CD4-positive, alpha-beta memory T cell (primary cell): ENCODE measurements around the gene R3HDM4. TPM values are rescaled to one million over a fixed set of nuclear protein-coding genes. Genes with fewer than 3 reads are reported as not detected.

Experiments
- CTCF ChIA-PET: fragments of 350-600 bp; sonication (Branson Sonifier 250); formaldehyde crosslinking; loops from one replicate; lab custom pipeline; 2021; ENCODE audit warnings: inconsistent platforms; ENCODE audit not compliant: partially characterized antibody; lab: Charles Lee
- POLR2A ChIA-PET: fragments of 350-600 bp; sonication (Branson Sonifier 250); formaldehyde crosslinking; loops from one replicate; lab custom pipeline; 2021; ENCODE audit not compliant: partially characterized antibody; lab: Charles Lee
- DNase-seq, 5 donors: peaks; one replicate each; pipeline versions ENCODE4 v3.0.0 to v3.0.0-alpha.2; 2020 to 2022; ENCODE audit warnings: mixed read lengths in 1 of 5
- H3K27ac ChIP-seq: one replicate; pipeline ENCODE4 v1.7.0; 2013; ENCODE audit warnings: low read depth, low read length
- H3K27me3 ChIP-seq: 2 replicates; pipeline ENCODE4 v1.7.0; 2013; ENCODE audit warnings: mild to moderate bottlenecking, low read length, moderate library complexity; ENCODE audit not compliant: insufficient read depth
- H3K36me3 ChIP-seq: 2 replicates; pipeline ENCODE4 v1.7.0; 2013; ENCODE audit warnings: mild to moderate bottlenecking, low read length, moderate library complexity; ENCODE audit not compliant: insufficient read depth
- H3K4me1 ChIP-seq: 2 replicates; pipeline ENCODE4 v1.7.0; 2013; ENCODE audit warnings: mild to moderate bottlenecking, low read length, moderate library complexity; ENCODE audit not compliant: insufficient read depth
- H3K4me3 ChIP-seq, 2 donors: one replicate each; pipeline ENCODE4 v1.7.0; 2013; ENCODE audit warnings: low read length in 2 of 2, mild to moderate bottlenecking in 1 of 2
- H3K9me3 ChIP-seq, 2 donors: one replicate each; pipeline ENCODE4 v1.7.0; 2013; ENCODE audit warnings: low read length in 2 of 2, control low read depth in 1 of 2; ENCODE audit not compliant: control insufficient read depth in 1 of 2
- H3K27ac Mint-ChIP-seq, 7 donors: one replicate each; pipeline ENCODE4 v1.8.0; 2020 to 2021; ENCODE audit warnings: mixed read lengths in 7 of 7, mild to moderate bottlenecking in 6 of 7, inconsistent platforms in 3 of 7, moderate library complexity in 3 of 7
- H3K27me3 Mint-ChIP-seq, 2 donors: one replicate each; pipeline ENCODE4 v1.8.0; 2020 to 2021; ENCODE audit warnings: mixed read lengths in 2 of 2
- H3K36me3 Mint-ChIP-seq, 2 donors: one replicate each; pipeline ENCODE4 v1.8.0; 2020 to 2021; ENCODE audit warnings: mixed read lengths in 2 of 2, inconsistent platforms in 1 of 2, mild to moderate bottlenecking in 1 of 2
- H3K4me1 Mint-ChIP-seq, 4 donors: one replicate each; pipeline ENCODE4 v1.8.0; 2020 to 2021; ENCODE audit warnings: mixed read lengths in 4 of 4, mild to moderate bottlenecking in 1 of 4
- H3K4me3 Mint-ChIP-seq, 8 donors: one replicate each; pipeline ENCODE4 v1.8.0; 2020 to 2021; ENCODE audit warnings: mixed read lengths in 8 of 8, mild to moderate bottlenecking in 7 of 8, moderate library complexity in 6 of 8, inconsistent platforms in 3 of 8
- H3K9me3 Mint-ChIP-seq, 8 donors: one replicate each; pipeline ENCODE4 v1.8.0; 2020 to 2021; ENCODE audit warnings: mixed read lengths in 8 of 8, mild to moderate bottlenecking in 5 of 8, inconsistent platforms in 3 of 8, moderate library complexity in 1 of 8
- intact Hi-C: fragments of 100-400 bp; cut with micrococcal nuclease; formaldehyde crosslinking; loops from one replicate; pipeline ENCODE4 v1.15.1; 2023
- polyA plus RNA-seq, 2 donors: library from polyadenylated mRNA; unstranded; fragments of 300-500 nt; fragmentation: Illumina TruSeq; gene quantifications; one replicate each; pipeline ENCODE4 v1.2.3, GENCODE V29; 2021
- total RNA-seq, 2 experiments: library from RNA; stranded (reverse); gene quantifications; one replicate each; pipeline ENCODE4 v1.2.3, GENCODE V29; 2021

R3HDM4 gene
- total and polyA plus RNA-seq, 4 experiments from 2014 or later = 153 to 230 (median 181) TPM

DNA sequence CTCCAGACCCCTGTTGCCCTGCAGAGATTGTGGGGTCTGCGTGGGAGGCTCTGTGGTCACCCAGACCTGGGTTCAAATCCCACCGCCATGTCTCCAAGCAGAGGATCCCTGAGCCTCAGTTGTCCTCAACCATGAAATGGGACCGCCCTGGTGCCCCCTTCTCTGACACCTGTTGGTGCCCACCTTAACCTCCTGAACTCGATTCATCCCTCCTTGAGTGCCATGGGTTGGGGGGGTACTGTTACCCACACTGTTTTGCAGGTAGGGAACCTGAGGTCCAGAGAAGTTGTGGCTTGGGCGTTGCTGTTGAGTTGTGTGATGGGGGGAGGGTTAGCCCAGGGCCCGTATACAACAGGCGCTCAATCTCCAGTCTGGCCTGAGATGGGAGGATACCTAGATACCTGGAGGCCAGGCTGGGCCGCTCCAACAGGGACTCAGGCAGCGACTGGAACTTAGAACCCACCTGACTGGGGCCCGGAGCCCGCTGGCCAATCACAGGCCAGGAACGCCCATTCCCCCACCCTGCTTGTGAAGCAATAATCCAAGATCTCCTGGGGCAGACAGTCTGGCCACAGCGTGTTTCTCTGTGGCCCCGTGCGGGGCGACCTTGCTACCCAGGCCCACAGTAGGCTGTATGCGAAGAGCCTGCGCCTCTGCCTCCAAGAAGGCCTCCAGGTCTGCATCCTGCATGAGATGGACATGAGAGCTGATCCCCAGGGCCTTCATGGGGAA, 15.6 kb upstream of the R3HDM4 start:
- DNase-seq = no peak
- Histone ChIP-seq H3K27ac (no peak overlapping the region), H3K4me3 (no peak overlapping the region), H3K27me3 (no peaks in the 10 kb centered on the region), H3K9me3 (no peaks in the 10 kb centered on the region), H3K36me3 (no peaks in the 10 kb centered on the region), H3K4me1 (peaks cover 34% of the 10 kb centered on the region)
- Mint-ChIP-seq H3K36me3 (peaks cover 0 to 1% of the 10 kb centered on the region in 2 donors), H3K9me3 (no peaks in the 10 kb centered on the region), H3K27me3 (no peaks in the 10 kb centered on the region), H3K4me3 (peak overlapping the region in 4 of 8 donors; percentile 10 to 61 (median 26)), H3K27ac (peak overlapping the region in 1 of 7 donors; percentile 11), H3K4me1 (peaks cover 2 to 15% (median 8%) of the 10 kb centered on the region in 4 donors)
- ChIA-PET CTCF (interaction anchor here (0.6 kb wide), 1 partner anchor 72 kb away, joined by 3 read pairs; no protein-coding TSS in a partner anchor), POLR2A (no interaction called here)
- intact Hi-C loops = loop anchor here (10.0 kb wide), 1 partner anchor 166 kb away; the partner anchor contains the start of gene POLR2E

DNA sequence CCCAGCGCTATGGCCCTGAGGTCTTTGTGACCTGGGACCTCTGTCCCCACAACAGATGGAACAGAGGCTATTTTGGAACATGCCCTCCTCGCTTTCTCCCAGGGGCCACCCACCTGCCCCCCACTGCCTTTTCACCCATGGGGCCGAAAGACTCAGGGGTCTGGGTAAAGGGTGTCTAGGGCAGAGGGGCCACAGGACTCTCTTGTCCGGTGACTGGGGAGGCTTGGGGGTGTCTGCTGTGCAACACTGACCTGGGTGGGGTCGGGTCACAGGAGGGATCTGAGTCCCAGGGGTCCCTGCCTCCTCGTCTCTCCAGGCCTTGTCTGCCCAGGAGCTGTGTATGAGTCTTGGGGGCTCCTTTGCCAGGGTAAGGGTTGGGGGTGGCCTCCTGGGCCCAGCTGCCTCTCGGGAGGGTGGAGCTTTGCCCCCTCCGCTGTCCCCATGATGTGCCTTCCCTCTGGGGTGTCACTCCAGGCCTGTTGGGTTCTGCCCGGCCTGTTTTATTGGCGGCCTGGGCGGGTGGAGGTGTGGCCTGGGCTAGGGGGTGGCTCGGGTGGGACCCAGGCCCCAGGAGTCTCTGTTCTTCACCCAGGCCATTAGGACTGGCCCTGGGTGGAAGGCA, 14.9 kb upstream of the R3HDM4 start:
- Mint-ChIP-seq H3K27me3 (no peaks in the 10 kb centered on the region), H3K4me3 (peak overlapping the region in 5 of 8 donors; percentile 10 to 61 (median 17)), H3K36me3 (peaks cover 0 to 1% of the 10 kb centered on the region in 2 donors), H3K4me1 (peaks cover 2 to 18% (median 7%) of the 10 kb centered on the region in 4 donors), H3K9me3 (no peaks in the 10 kb centered on the region), H3K27ac (peak overlapping the region in 2 of 7 donors; percentile 11 to 56)
- Histone ChIP-seq H3K9me3 (no peaks in the 10 kb centered on the region), H3K27me3 (no peaks in the 10 kb centered on the region), H3K4me3 (no peak overlapping the region), H3K27ac (no peak overlapping the region), H3K36me3 (no peaks in the 10 kb centered on the region), H3K4me1 (peaks cover 26% of the 10 kb centered on the region)
- POLR2A ChIA-PET = interaction anchor here (1.7 kb wide), 1 partner anchor 56 kb away, joined by 4 read pairs; the partner anchor contains the start of gene WDR18
- intact Hi-C loops = loop anchor here (10.0 kb wide), 1 partner anchor 167 kb away; the partner anchor contains the start of gene POLR2E
- CTCF ChIA-PET = interaction anchor here (1.0 kb wide), 1 partner anchor 64 kb away, joined by 4 read pairs; no protein-coding TSS in a partner anchor
- no peak for DNase-seq

DNA sequence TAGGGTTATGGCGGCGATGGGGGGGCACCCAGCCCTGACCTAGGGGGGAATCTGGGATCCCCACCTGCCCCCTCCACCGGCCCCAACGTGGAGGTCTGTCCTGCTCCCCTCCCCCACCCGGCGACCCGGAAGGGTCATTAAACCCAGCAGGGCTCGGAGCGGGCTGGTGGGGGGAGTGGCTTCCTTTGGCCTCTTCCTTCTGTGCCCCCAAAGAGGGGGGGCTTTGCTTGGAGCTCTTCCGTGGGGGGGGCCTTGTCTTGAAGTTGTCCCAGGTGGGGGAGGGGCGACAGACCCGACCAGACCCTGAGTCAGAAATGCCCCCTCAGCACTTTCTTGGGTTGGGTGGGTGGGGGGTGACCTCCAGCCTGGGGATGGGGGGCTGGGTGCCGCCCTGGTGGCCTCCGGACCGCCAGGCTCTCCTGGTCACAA, 14.3 kb upstream of the R3HDM4 start:
- H3K4me1 ChIP-seq = peaks cover 21% of the 10 kb centered on the region
- no peaks in the 10 kb centered on the region for H3K36me3 Mint-ChIP-seq
- POLR2A ChIA-PET = interaction anchor here (1.0 to 1.7 kb wide), 2 partner anchors 16 to 57 kb away, joined by 3 to 4 read pairs; partner anchors contain the start of gene WDR18
- no peak overlapping the region for H3K27ac ChIP-seq
- H3K27me3 ChIP-seq = no peaks in the 10 kb centered on the region
- H3K36me3 ChIP-seq = no peaks in the 10 kb centered on the region
- H3K27ac Mint-ChIP-seq = peak overlapping the region in 1 of 7 donors; percentile 56
- intact Hi-C loops = loop anchor here (10.0 kb wide), 1 partner anchor 167 kb away; the partner anchor contains the start of gene POLR2E
- H3K4me3 Mint-ChIP-seq = peak overlapping the region in 5 of 8 donors; percentile 12 to 61 (median 31)
- peaks cover 0 to 14% (median 5%) of the 10 kb centered on the region in 4 donors for H3K4me1 Mint-ChIP-seq
- H3K27me3 Mint-ChIP-seq = no peaks in the 10 kb centered on the region
- no peaks in the 10 kb centered on the region for H3K9me3 ChIP-seq
- CTCF ChIA-PET = interaction anchor here (0.9 to 1.0 kb wide), 2 partner anchors 49 to 64 kb away, joined by 4 read pairs; no protein-coding TSS in a partner anchor
- no peaks in the 10 kb centered on the region for H3K9me3 Mint-ChIP-seq
- peak overlapping the region in 1 of 2 donors; percentile 60 for H3K4me3 ChIP-seq
- no peak for DNase-seq

DNA sequence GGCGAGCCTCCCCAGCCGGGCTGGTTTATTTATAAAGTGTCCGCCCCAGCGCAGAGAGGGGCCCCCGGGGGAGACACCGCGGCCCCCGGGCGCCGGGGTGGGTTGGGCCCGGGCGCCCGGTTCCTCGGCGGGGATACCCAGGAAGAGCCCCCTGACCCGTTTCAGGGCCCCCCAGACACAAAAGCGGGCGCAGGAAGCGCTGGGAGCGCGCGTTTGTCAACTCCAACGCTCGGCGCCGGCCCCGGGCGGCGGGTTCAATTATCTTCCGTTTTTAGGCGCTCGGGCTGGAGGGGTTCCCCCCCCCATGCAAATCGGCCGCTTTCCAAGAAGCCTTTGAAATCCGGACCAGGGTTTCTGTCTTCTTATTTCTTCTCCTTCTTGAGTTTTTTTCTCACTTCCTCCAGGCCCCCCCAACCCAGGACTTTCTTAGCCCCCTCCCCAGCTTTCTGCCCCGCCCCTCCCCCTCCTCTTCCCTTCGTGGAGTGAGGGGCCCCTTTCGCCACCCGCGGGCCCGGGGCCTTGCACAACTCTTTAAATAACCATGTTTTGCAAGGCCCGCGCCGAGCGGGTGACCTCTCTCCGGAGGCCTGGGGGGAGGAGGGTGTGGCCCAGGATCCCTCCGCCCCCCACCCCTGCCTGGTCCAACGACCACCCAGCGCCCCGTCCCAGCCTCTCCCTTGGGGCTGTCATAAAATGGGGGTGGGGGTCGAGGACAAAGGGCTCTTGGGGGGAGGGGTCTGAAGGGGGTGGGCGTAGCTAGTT, 13.8 kb upstream of the R3HDM4 start:
- intact Hi-C loops = loop anchor here (10.0 kb wide), 1 partner anchor 168 kb away; the partner anchor contains the start of gene POLR2E
- no peak for DNase-seq
- Histone ChIP-seq H3K27me3 (no peaks in the 10 kb centered on the region), H3K27ac (peak overlapping the region; percentile 21), H3K4me3 (peak overlapping the region in 1 of 2 donors; percentile 60), H3K9me3 (no peaks in the 10 kb centered on the region), H3K4me1 (peaks cover 15% of the 10 kb centered on the region), H3K36me3 (no peaks in the 10 kb centered on the region)
- Mint-ChIP-seq H3K4me3 (peak overlapping the region; percentile 79 to 88 (median 84)), H3K36me3 (no peaks in the 10 kb centered on the region), H3K27me3 (no peaks in the 10 kb centered on the region), H3K4me1 (peaks cover 2 to 12% (median 5%) of the 10 kb centered on the region in 4 donors), H3K9me3 (no peaks in the 10 kb centered on the region), H3K27ac (peak overlapping the region in 4 of 7 donors; percentile 23 to 78 (median 54))
- ChIA-PET CTCF (interaction anchor here (0.9 to 1.0 kb wide), 2 partner anchors 50 to 63 kb away, joined by 4 read pairs; no protein-coding TSS in a partner anchor), POLR2A (interaction anchor here (1.0 to 1.7 kb wide), 2 partner anchors 16 to 57 kb away, joined by 3 to 4 read pairs; partner anchors contain the start of gene WDR18)

DNA sequence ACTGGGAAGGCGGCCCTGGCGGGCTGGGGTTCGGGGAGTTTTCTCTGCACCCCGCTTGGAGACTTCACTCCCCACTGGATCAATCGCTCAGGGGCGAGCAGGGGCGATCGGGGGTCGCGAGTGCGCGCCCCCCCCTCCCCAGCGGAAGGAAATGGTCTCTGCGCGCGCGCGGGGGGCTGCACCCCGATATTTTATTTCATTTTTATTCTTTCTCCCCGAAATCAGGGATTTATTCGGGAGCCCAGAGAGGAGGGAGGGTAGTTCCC, 13.2 kb upstream of the R3HDM4 start:
- H3K9me3 Mint-ChIP-seq = peaks cover 0 to 3% (median 0%) of the 10 kb centered on the region in 8 donors
- intact Hi-C loops = loop anchor here (10.0 kb wide), 1 partner anchor 169 kb away; the partner anchor contains the start of gene POLR2E
- H3K4me1 ChIP-seq = peaks cover 17% of the 10 kb centered on the region
- H3K27me3 ChIP-seq = no peaks in the 10 kb centered on the region
- H3K36me3 Mint-ChIP-seq = no peaks in the 10 kb centered on the region
- H3K27ac ChIP-seq = peak overlapping the region; percentile 21
- peak overlapping the region; percentile 72 to 84 (median 76) for H3K4me3 Mint-ChIP-seq
- ChIA-PET CTCF (interaction anchor here (0.9 kb wide), 1 partner anchor 50 kb away, joined by 4 read pairs; no protein-coding TSS in a partner anchor), POLR2A (interaction anchor here (1.0 to 1.7 kb wide), 2 partner anchors 17 to 58 kb away, joined by 3 to 4 read pairs; partner anchors contain the start of gene WDR18)
- peak overlapping the region in 1 of 7 donors; percentile 44 for H3K27ac Mint-ChIP-seq
- no peaks in the 10 kb centered on the region for H3K36me3 ChIP-seq
- peak overlapping the region in 1 of 2 donors; percentile 60 for H3K4me3 ChIP-seq
- DNase-seq = no peak
- H3K4me1 Mint-ChIP-seq = peaks cover 6 to 16% (median 9%) of the 10 kb centered on the region in 4 donors
- no peaks in the 10 kb centered on the region for H3K9me3 ChIP-seq
- no peaks in the 10 kb centered on the region for H3K27me3 Mint-ChIP-seq
